Measurements from ENCODE around the gene PARM1. TPM values are rescaled to one million over a fixed set of nuclear protein-coding genes. Genes with fewer than 3 reads are reported as not detected.

The PARM1 gene
- total and polyA plus RNA-seq, 2 experiments from 2014 or later: 4.9 to 10.4 TPM

- H3K27ac Mint-ChIP-seq: no peak overlapping the region
These were observed 26.0 kb downstream of the PARM1 start for GRCh38 chr4:74958881-74959280.

GRCh38 chr4:74961230-74961629 is 28.3 kb downstream of the PARM1 start:
- Mint-ChIP-seq H3K4me1 (peaks cover 6% of the 10 kb centered on the region; the same call in 2 of the 3 replicates), H3K27me3 (ENCODE audit: insufficient read depth, low read depth, poor library complexity) (no peaks in the 10 kb centered on the region), H3K27ac (no peak overlapping the region), H3K36me3 (ENCODE audit: low read depth) (peaks cover 4% of the 10 kb centered on the region; the same call in 2 of the 3 replicates), H3K9me3 (peaks cover 4% of the 10 kb centered on the region; the same call in 1 of the 3 replicates), H3K4me3 (no peak overlapping the region)
- Histone ChIP-seq H3K36me3 (ENCODE audit: insufficient read depth) (no peaks in the 10 kb centered on the region), H2AFZ (no peak overlapping the region), H3K4me2 (no peak overlapping the region), H3K9me2 (ENCODE audit: insufficient read depth) (peaks cover under 1% of the 10 kb centered on the region; the same call in 1 of the 2 replicates), H3K79me2 (replicated peaks; ENCODE audit: insufficient read depth) (no peaks in the 10 kb centered on the region), H4K20me1 (replicated peaks; ENCODE audit: insufficient read depth) (no peaks in the 10 kb centered on the region), H3F3A (replicated peaks; ENCODE audit: low read depth) (no peaks in the 10 kb centered on the region), H3K4me3 (no peak overlapping the region), H3K27ac (ENCODE audit: low read depth) (no peak overlapping the region), H3K4me1 (ENCODE audit: insufficient read depth) (peaks cover 6% of the 10 kb centered on the region; the same call in 1 of the 2 replicates), H3K27me3 (ENCODE audit: insufficient read depth) (no peaks in the 10 kb centered on the region)
- no peak for TF ChIP-seq EZH2 (IDR thresholded peaks at IDR 0.05; ENCODE audit: low read depth, unreplicated experiment)
- TF ChIP-seq CREB1 (CRISPR knock-in tag; IDR thresholded peaks at IDR 0.05; ENCODE audit: low read depth): no peak
- no peak for TF ChIP-seq ZNF114 (CRISPR knock-in tag; IDR thresholded peaks at IDR 0.05)
- TF ChIP-seq REST (IDR thresholded peaks at IDR 0.05; ENCODE audit: unreplicated experiment): no peak
- TF ChIP-seq POLR2AphosphoS5 (IDR thresholded peaks at IDR 0.05; ENCODE audit: low read depth): no peak
- no peak for TF ChIP-seq ZNF331 (CRISPR knock-in tag; IDR thresholded peaks at IDR 0.05; ENCODE audit: low read depth)
- TF ChIP-seq NANOG (IDR thresholded peaks at IDR 0.05; ENCODE audit: borderline replicate concordance): no peak
- no peak for DNase-seq (ENCODE audit: low spot score)
- ATAC-seq: no peak

More at GRCh38 chr4:74958881-74959280, 26.0 kb downstream of the PARM1 start:
- TF ChIP-seq ETS1 (IDR thresholded peaks at IDR 0.05) (no peak), EZH2 (IDR thresholded peaks at IDR 0.05; ENCODE audit: low read depth, unreplicated experiment) (no peak)
- H3K27me3 ChIP-seq (ENCODE audit: insufficient read depth): no peaks in the 10 kb centered on the region
- no peaks in the 10 kb centered on the region for H3K36me3 ChIP-seq (ENCODE audit: insufficient read depth)
- Mint-ChIP-seq H3K36me3 (ENCODE audit: low read depth) (peaks cover 4% of the 10 kb centered on the region; the same call in 2 of the 3 replicates), H3K9me3 (peaks cover 4% of the 10 kb centered on the region; the same call in 1 of the 3 replicates), H3K27me3 (ENCODE audit: insufficient read depth, low read depth, poor library complexity) (no peaks in the 10 kb centered on the region), H3K4me1 (peaks cover 13% of the 10 kb centered on the region; the same call in 2 of the 3 replicates), H3K4me3 (no peak overlapping the region)
- H3K4me3 ChIP-seq: no peak overlapping the region
- H3K79me2 ChIP-seq (replicated peaks; ENCODE audit: insufficient read depth): no peaks in the 10 kb centered on the region
- no peaks in the 10 kb centered on the region for H3K9me2 ChIP-seq (ENCODE audit: insufficient read depth)
- no peak overlapping the region for H2AFZ ChIP-seq
- no peak for ATAC-seq
- no peaks in the 10 kb centered on the region for H3F3A ChIP-seq (replicated peaks; ENCODE audit: low read depth)
- H3K4me2 ChIP-seq: no peak overlapping the region
- no peak overlapping the region for H3K27ac ChIP-seq (ENCODE audit: low read depth)
- H3K4me1 ChIP-seq (ENCODE audit: insufficient read depth): peaks cover 8% of the 10 kb centered on the region; the same call in 1 of the 2 replicates
- no peak for DNase-seq (ENCODE audit: low spot score)
- H4K20me1 ChIP-seq (replicated peaks; ENCODE audit: insufficient read depth): no peaks in the 10 kb centered on the region
